Colonic mucosa (tissue), 4 donors: ENCODE data around the gene NUP188. TPM values are rescaled to one million over a fixed set of nuclear protein-coding genes. Genes with fewer than 3 reads are reported as not detected.

Experiments used
- DNase-seq: peaks from one replicate; pipeline ENCODE4 v3.0.0-alpha.2; 2020
- H3K27ac ChIP-seq: fragments of 200-600 bp; one replicate; pipeline ENCODE4 v1.8.0; 2021
- H3K27me3 ChIP-seq: fragments of 200-600 bp; one replicate; pipeline ENCODE4 v1.8.0; 2021
- H3K36me3 ChIP-seq: fragments of 200-600 bp; one replicate; pipeline ENCODE4 v1.8.0; 2021
- H3K4me1 ChIP-seq: fragments of 200-600 bp; one replicate; pipeline ENCODE4 v1.8.0; 2021; ENCODE audit warnings: mild to moderate bottlenecking
- H3K4me3 ChIP-seq: fragments of 200-600 bp; one replicate; pipeline ENCODE4 v1.8.0; 2021
- H3K9ac ChIP-seq, 2 donors: one replicate each; pipeline ENCODE4 v1.7.0; 2013; ENCODE audit warnings: control low read depth in 2 of 2, low read depth in 2 of 2, low read length in 2 of 2
- H3K9me3 ChIP-seq: fragments of 200-600 bp; one replicate; pipeline ENCODE4 v1.8.0; 2021
- CTCF ChIP-seq: fragments of 200-600 bp; IDR thresholded peaks from one replicate; pipeline ENCODE4 v1.8.0; 2022; ENCODE audit warnings: antibody characterized with exemption, mild to moderate bottlenecking
- intact Hi-C: fragments of 100-400 bp; cut with DNase I; formaldehyde crosslinking; loops from one replicate; pipeline ENCODE4 v1.14.1; 2022
- total RNA-seq, 2 donors: library from RNA; stranded (reverse); fragmentation: NEBNext Ultra II Directional in 1 of 2; extraction: Animal tissue kit (Norgen Biotek cat#: 25700) in 1 of 2; gene quantifications; one replicate each; pipeline ENCODE4 v1.2.1, GENCODE V29; 2021
- donor health status: healthy.
- donor health status: DM: no; HTN: no; CAD: no.
- donor health status: DM: no; HTN: no; CAD: no.

Gene NUP188
- total RNA-seq, 2 donors from 2014 or later, result 26.8 to 43.9 TPM

- Histone ChIP-seq H3K36me3 (no peaks in the 10 kb centered on the region), H3K4me1 (no peaks in the 10 kb centered on the region), H3K27ac (no peak overlapping the region), H3K27me3 (no peaks in the 10 kb centered on the region), H3K4me3 (no peak overlapping the region), H3K9me3 (no peaks in the 10 kb centered on the region), H3K9ac (no peak overlapping the region)
- no peak for TF ChIP-seq CTCF
- no peak for DNase-seq
- intact Hi-C loops, result no loop called here
These were observed 39.2 kb downstream of the NUP188 start for GRCh38 chr9:128986671-128987070.

- Histone ChIP-seq H3K27me3 (no peaks in the 10 kb centered on the region), H3K9me3 (no peaks in the 10 kb centered on the region), H3K4me3 (no peak overlapping the region), H3K9ac (no peak overlapping the region), H3K36me3 (no peaks in the 10 kb centered on the region), H3K4me1 (no peaks in the 10 kb centered on the region), H3K27ac (no peak overlapping the region)
- TF ChIP-seq CTCF, result no peak
- intact Hi-C loops, result no loop called here
- no peak for DNase-seq
These were observed 40.3 kb downstream of the NUP188 start for GRCh38 chr9:128987805-128988204.

GRCh38 chr9:128992995-128993394, 45.5 kb downstream of the NUP188 start:
- no peak overlapping the region for H3K27ac ChIP-seq
- no peak overlapping the region for H3K4me3 ChIP-seq
- H3K9me3 ChIP-seq, result no peaks in the 10 kb centered on the region
- no peak for TF ChIP-seq CTCF
- peaks cover 3% of the 10 kb centered on the region for H3K36me3 ChIP-seq
- H3K4me1 ChIP-seq, result no peaks in the 10 kb centered on the region
- H3K27me3 ChIP-seq, result no peaks in the 10 kb centered on the region
- H3K9ac ChIP-seq, result no peak overlapping the region
- no peak for DNase-seq
- intact Hi-C loops, result no loop called here

- Histone ChIP-seq H3K36me3 (peaks cover 6% of the 10 kb centered on the region), H3K4me3 (no peak overlapping the region), H3K9me3 (no peaks in the 10 kb centered on the region), H3K27me3 (no peaks in the 10 kb centered on the region), H3K27ac (no peak overlapping the region), H3K4me1 (no peaks in the 10 kb centered on the region), H3K9ac (no peak overlapping the region)
- no peak for DNase-seq
- intact Hi-C loops, result no loop called here
- no peak for TF ChIP-seq CTCF
These were observed 48.3 kb downstream of the NUP188 start for GRCh38 chr9:128995791-128996190.

- DNase-seq, result no peak
These were observed 51.0 kb downstream of the NUP188 start for GRCh38 chr9:128998462-128998861.

More at GRCh38 chr9:128998462-128998861, 51.0 kb downstream of the NUP188 start:
- no peak for TF ChIP-seq CTCF
- H3K27ac ChIP-seq, result no peak overlapping the region
- peaks cover 6% of the 10 kb centered on the region for H3K36me3 ChIP-seq
- no peak overlapping the region for H3K4me3 ChIP-seq
- H3K9ac ChIP-seq, result no peak overlapping the region
- no peaks in the 10 kb centered on the region for H3K9me3 ChIP-seq
- no peaks in the 10 kb centered on the region for H3K4me1 ChIP-seq
- intact Hi-C loops, result no loop called here
- H3K27me3 ChIP-seq, result no peaks in the 10 kb centered on the region
